ENCODE measurements around the gene KRIT1. TPM values are rescaled to one million over a fixed set of nuclear protein-coding genes. Genes with fewer than 3 reads are reported as not detected.
A peak's percentile ranks its signal among the peaks of the same experiment; 100 is the strongest.
"Not testable (repeated sequence)": the region's sequence is repeated elsewhere in the genome, so short reads cannot be mapped to it uniquely, and the experiment has no call there.

KRIT1 gene
- total and polyA plus RNA-seq, 7 donors: 12.4 to 31.7 (median 26.5) TPM

DNA sequence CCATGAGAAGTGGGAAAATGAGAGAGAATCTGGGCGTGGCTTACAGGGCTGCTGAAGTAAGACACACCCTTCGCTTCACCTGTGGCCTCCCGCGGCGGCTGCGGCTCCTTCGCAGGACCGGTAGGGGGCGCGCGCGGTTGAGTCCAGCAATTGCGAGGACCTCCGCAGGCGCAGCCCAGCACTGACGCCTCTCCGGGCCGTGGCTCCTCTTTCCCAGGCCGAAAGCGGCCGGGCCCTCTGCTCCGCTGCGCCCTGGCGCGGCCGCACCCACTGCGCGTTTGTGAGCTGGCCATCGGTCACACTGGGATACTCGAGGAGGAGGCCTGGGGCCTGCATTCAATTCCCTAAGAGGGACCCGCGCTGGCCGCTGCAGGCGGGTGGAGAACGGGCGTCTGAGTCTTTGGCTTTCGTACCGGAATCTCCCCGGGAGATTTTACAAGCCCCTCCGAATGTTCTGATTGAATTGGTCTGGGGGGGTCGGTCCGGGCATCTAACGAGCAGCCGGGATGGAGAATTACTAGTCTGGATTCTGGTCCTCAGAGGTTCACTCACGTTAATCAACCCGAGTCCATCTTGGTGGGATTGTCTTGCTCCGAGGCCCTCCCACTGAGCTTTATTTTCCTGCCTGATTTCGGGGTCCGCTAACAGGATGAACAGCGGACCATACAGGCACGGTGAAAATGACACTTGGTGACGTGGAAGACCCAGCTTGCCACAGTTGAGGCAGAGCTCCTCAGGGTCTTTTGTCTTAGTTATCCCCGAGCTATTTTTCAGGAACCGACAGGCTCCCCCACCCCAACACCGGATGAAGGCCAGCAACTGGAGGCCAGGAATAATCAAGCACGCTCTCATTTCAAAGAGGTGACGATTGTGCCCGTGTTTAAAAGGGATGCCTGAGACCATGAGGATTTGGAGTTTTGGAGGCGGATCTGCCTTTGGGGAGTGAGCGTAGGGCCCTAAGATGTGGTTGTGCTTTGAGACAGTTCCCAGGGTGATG lies 66.5 kb downstream of the KRIT1 start, which contains the start of gene LRRD1:
TSS of gene LRRD1 (minus strand) at position 215 of the 997 bp plus-strand sequence. CDS start 13,940 bp downstream, outside the sequence.
- peak within 1 kb of the TSS; percentile 42 for H3K27ac ChIP-seq
- ATAC-seq (peak; percentile 92 to 99 (median 98)), DNase-seq (peak; percentile 87 to 91)
- H3K36me3 ChIP-seq (ENCODE audit: insufficient read depth in 1 of 2, low read depth in 1 of 2): no peaks in the 10 kb centered on the region
- WGBS, 3 donors: 6 to 7% (median 7%) methylated on average over 59 to 60 of the region's 60 CpGs
- no peaks in the 10 kb centered on the region for H3K4me1 ChIP-seq
- no peaks in the 10 kb centered on the region for H3K27me3 ChIP-seq (ENCODE audit: insufficient read depth in 3 of 3, low read length in 2 of 3)
- TF ChIP-seq, protein P1, sequence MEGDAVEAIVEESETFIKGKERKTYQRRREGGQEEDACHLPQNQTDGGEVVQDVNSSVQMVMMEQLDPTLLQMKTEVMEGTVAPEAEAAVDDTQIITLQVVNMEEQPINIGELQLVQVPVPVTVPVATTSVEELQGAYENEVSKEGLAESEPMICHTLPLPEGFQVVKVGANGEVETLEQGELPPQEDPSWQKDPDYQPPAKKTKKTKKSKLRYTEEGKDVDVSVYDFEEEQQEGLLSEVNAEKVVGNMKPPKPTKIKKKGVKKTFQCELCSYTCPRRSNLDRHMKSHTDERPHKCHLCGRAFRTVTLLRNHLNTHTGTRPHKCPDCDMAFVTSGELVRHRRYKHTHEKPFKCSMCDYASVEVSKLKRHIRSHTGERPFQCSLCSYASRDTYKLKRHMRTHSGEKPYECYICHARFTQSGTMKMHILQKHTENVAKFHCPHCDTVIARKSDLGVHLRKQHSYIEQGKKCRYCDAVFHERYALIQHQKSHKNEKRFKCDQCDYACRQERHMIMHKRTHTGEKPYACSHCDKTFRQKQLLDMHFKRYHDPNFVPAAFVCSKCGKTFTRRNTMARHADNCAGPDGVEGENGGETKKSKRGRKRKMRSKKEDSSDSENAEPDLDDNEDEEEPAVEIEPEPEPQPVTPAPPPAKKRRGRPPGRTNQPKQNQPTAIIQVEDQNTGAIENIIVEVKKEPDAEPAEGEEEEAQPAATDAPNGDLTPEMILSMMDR (IDR thresholded peaks at IDR 0.05): peak; percentile 95
- intact Hi-C loops (cut with DNase I): loop anchor here in 1 of 2 donors (5.0 kb wide), 1 partner anchor 268 kb away; the partner anchor contains the start of gene GATAD1
- H3K4me3 ChIP-seq: peak within 1 kb of the TSS; percentile 66
- no peaks in the 10 kb centered on the region for H3K9me3 ChIP-seq

DNA sequence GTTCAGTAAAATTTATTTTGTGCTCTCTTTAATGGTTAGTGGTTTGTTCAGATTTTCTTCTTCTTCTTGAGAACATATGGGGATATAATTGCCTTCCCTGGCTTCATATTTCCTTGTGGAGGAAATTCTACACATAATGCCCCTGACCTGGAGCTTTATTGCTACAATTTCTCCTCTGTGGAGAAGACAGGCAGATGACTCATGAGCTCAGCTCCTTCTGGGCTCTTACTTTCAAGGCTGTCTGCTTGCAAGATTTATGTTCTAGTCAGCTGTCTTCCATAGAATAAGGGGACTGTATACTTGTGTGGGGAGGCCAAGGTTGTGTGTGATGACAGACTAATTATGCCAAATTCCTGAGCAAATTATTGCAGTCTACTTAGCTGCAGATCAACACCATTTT lies 68.4 kb downstream of the KRIT1 start:
- DNase-seq (no peak), ATAC-seq (no peak)
- intact Hi-C loops (cut with DNase I): loop anchor here in 1 of 2 donors (5.0 kb wide), 1 partner anchor 270 kb away; the partner anchor contains the start of gene GATAD1
- Histone ChIP-seq H3K9me3 (no peaks in the 10 kb centered on the region), H3K4me3 (no peak overlapping the region), H3K27ac (no peak overlapping the region), H3K27me3 (ENCODE audit: insufficient read depth in 3 of 3, low read length in 2 of 3) (no peaks in the 10 kb centered on the region), H3K36me3 (ENCODE audit: insufficient read depth in 1 of 2, low read depth in 1 of 2) (no peaks in the 10 kb centered on the region), H3K4me1 (no peaks in the 10 kb centered on the region)
- TF ChIP-seq, protein P1 (IDR thresholded peaks at IDR 0.05): no peak

DNA sequence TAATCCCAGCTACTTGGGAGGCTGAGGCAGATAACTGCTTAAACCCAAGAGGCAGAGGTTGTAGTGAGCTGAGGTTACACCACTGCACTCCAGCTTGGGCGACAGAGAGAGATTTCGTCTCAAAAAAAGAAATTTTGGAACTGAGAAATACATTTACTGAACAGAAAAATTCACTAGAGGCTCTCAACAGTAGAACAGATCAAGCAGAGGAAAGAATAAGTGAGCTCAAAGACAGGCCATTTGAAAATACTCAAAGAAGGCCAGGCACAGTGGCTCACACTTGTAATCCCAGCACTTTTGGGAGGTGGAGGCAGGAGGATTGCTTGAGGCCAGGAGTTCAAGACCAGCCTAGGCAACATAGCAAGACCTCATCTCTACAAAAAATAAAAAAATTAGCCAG lies 76.2 kb downstream of the KRIT1 start:
- intact Hi-C loops (cut with DNase I): not testable (repeated sequence)

DNA sequence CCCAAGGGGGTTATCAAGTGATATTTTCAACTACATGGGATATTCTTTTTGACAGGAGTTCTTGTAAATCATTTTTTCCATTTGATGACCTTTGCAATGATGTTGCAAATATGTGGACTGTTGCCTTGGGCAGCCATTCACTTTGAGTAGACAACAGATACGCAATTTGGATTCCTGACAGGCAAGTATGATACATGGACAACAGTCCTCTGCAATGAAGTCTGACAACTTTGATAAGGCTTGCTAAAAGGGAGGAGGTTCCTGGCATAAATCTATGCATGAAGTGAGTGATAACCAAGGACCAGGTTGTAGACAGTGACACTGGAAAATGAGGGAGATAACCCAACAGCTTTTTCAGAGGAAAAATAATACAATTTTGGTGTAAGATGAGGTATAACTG lies 84.4 kb downstream of the KRIT1 start:
- intact Hi-C loops (cut with DNase I): no loop called here
- 82 to 89% (median 85%) methylated on average over 1 of the region's 1 CpG for whole genome bisulfite sequencing, 3 donors
- ATAC-seq: no peak

More for the DNA sequence above, 76.2 kb downstream of the KRIT1 start:
- not testable (repeated sequence) for DNase-seq; H3K4me1 ChIP-seq; H3K27ac ChIP-seq; H3K9me3 ChIP-seq; H3K4me3 ChIP-seq; H3K36me3 ChIP-seq (ENCODE audit: insufficient read depth in 1 of 2, low read depth in 1 of 2); H3K27me3 ChIP-seq (ENCODE audit: insufficient read depth in 3 of 3, low read length in 2 of 3); ATAC-seq
- WGBS, 3 donors: 75 to 87% (median 75%) methylated on average over 2 of the region's 2 CpGs

More for the DNA sequence above, 84.4 kb downstream of the KRIT1 start:
- Histone ChIP-seq H3K27ac (no peak overlapping the region), H3K9me3 (no peaks in the 10 kb centered on the region), H3K4me3 (no peak overlapping the region), H3K4me1 (no peaks in the 10 kb centered on the region), H3K27me3 (ENCODE audit: insufficient read depth in 3 of 3, low read length in 2 of 3) (no peaks in the 10 kb centered on the region), H3K36me3 (ENCODE audit: insufficient read depth in 1 of 2, low read depth in 1 of 2) (no peaks in the 10 kb centered on the region)
- TF ChIP-seq, protein P1 (IDR thresholded peaks at IDR 0.05): no peak
- DNase-seq: no peak
